HCT116 (cell line): ENCODE measurements around the gene MIPEP. TPM values are rescaled to one million over a fixed set of nuclear protein-coding genes. Genes with fewer than 3 reads are reported as not detected.

ENCODE experiments used
- ATAC-seq: fragments of 200-7000 bp; cut with Tn5 transposase; 2 replicates; pipeline ENCODE4 v1.9.1; 2020; ENCODE audit warnings: mild to moderate bottlenecking, moderate library complexity
- BruUV-seq: library from RNA; stranded (reverse); fragments of 400-500 nt; replicated peaks from 2 replicates; lab custom pipeline; 2021; lab: Mats Ljungman, UMichigan
- CTCF ChIA-PET: fragments of 300-600 bp; sonication (Branson Sonifier 250); formaldehyde crosslinking; loops from one replicate; lab custom pipeline; 2021; ENCODE audit warnings: antibody characterized with exemption; lab: Charles Lee
- POLR2A ChIA-PET: fragments of 300-600, 350-600 bp; sonication (Branson Sonifier 250); formaldehyde crosslinking; loops from one replicate; lab custom pipeline; 2021; ENCODE audit warnings: antibody characterized with exemption; lab: Charles Lee
- RAD21 ChIA-PET, 2 experiments: fragments of 300-600 bp; sonication (Branson Sonifier 250); formaldehyde crosslinking; loops; one replicate each; lab custom pipeline; 2023; ENCODE audit warnings: low total read pairs in 2 of 2; ENCODE audit not compliant: uncharacterized antibody in 2 of 2, unreplicated experiment in 2 of 2, low non-redundant PET in 1 of 2; lab: Charles Lee
- DNase-seq: peaks from one replicate; pipeline ENCODE4 v3.0.0-alpha.2; 2010; ENCODE audit warnings: low read depth, low spot score
- H2AFZ ChIP-seq: fragments of 200-600 bp; shearing (Covaris generic), sonication (generic); 2 replicates; pipeline ENCODE4 v1.6.1; 2017; ENCODE audit warnings: low read depth, mixed run types, mixed read lengths, antibody characterized with exemption, low read length; ENCODE audit not compliant: poor library complexity, severe bottlenecking
- H3K27ac ChIP-seq: 2 replicates; pipeline ENCODE4 v1.5.1; 2012; ENCODE audit warnings: low read depth, low read length
- H3K27me3 ChIP-seq: fragments of 200-600 bp; sonication (generic); 2 replicates; pipeline ENCODE4 v1.6.1; 2016; ENCODE audit warnings: mixed run types, low read length, mixed read lengths; ENCODE audit not compliant: insufficient read depth
- H3K36me3 ChIP-seq, 2 experiments: fragments of 200-500 bp in 1 of 2; fragments of 200-600 bp in 1 of 2; sonication (Bioruptor generic) in 1 of 2; sonication (generic) in 1 of 2; 2 replicates each; pipeline versions ENCODE4 v1.5.1 to v1.6.1; 2014 to 2016; ENCODE audit warnings: low read length in 2 of 2, inconsistent platforms in 1 of 2, mixed read lengths in 1 of 2, mixed run types in 1 of 2; ENCODE audit not compliant: insufficient read depth in 2 of 2, control insufficient read depth in 1 of 2
- H3K4me1 ChIP-seq, 2 experiments: fragments of 200-600 bp in 1 of 2; sonication (generic) in 1 of 2; 2 replicates each; pipeline versions ENCODE4 v1.5.1 to v1.6.1; 2012 to 2017; ENCODE audit warnings: low read length in 2 of 2, inconsistent platforms in 1 of 2, mild to moderate bottlenecking in 1 of 2, mixed read lengths in 1 of 2, mixed run types in 1 of 2, moderate library complexity in 1 of 2; ENCODE audit not compliant: insufficient read depth in 2 of 2, control insufficient read depth in 1 of 2
- H3K4me2 ChIP-seq: fragments of 200-600 bp; sonication (generic); 2 replicates; pipeline ENCODE4 v1.6.1; 2017; ENCODE audit warnings: mixed run types, low read length, mixed read lengths
- H3K4me3 ChIP-seq, 2 experiments: fragments of 200-600 bp in 1 of 2; sonication (generic) in 1 of 2; replicated peaks in 1 of 2; 2 replicates each; pipeline ENCODE4 v1.5.1; 2011 to 2016; ENCODE audit warnings: low read length in 2 of 2, control low read depth in 1 of 2, low read depth in 1 of 2, mild to moderate bottlenecking in 1 of 2, mixed read lengths in 1 of 2, mixed run types in 1 of 2
- H3K79me2 ChIP-seq: fragments of 200-600 bp; sonication (generic); 2 replicates; pipeline ENCODE4 v1.6.1; 2017; ENCODE audit warnings: mild to moderate bottlenecking, mixed run types, low read length, moderate library complexity, mixed read lengths; ENCODE audit not compliant: insufficient read depth
- H3K9ac ChIP-seq: fragments of 200-600 bp; sonication (generic); 2 replicates; pipeline ENCODE4 v1.6.1; 2016; ENCODE audit warnings: low read length, mixed read lengths
- H3K9me2 ChIP-seq: fragments of 200-600 bp; sonication (generic), shearing (Covaris generic); 2 replicates; pipeline ENCODE4 v1.6.1; 2017; ENCODE audit warnings: mixed run types, mild to moderate bottlenecking, moderate library complexity; ENCODE audit not compliant: insufficient read depth
- H3K9me3 ChIP-seq, 2 experiments: fragments of 200-500 bp in 1 of 2; fragments of 200-600 bp in 1 of 2; sonication (Bioruptor generic) in 1 of 2; sonication (generic) in 1 of 2; 2 replicates each; pipeline ENCODE4 v1.6.1; 2014 to 2017; ENCODE audit warnings: low read length in 2 of 2, mixed read lengths in 2 of 2, inconsistent platforms in 1 of 2, low read depth in 1 of 2, mild to moderate bottlenecking in 1 of 2, mixed run types in 1 of 2, moderate library complexity in 1 of 2; ENCODE audit not compliant: control insufficient read depth in 1 of 2, insufficient read depth in 1 of 2
- H4K20me1 ChIP-seq: fragments of 200-600 bp; sonication (generic), shearing (Covaris generic); 2 replicates; pipeline ENCODE4 v1.6.1; 2017; ENCODE audit warnings: mixed run types, mild to moderate bottlenecking, moderate library complexity; ENCODE audit not compliant: insufficient read depth
- FOSL1 ChIP-seq: IDR thresholded peaks from 2 replicates; pipeline ENCODE4 v1.6.1; 2012; ENCODE audit warnings: low read depth
- POLR2A ChIP-seq: IDR thresholded peaks from 2 replicates; pipeline ENCODE4 v1.7.0; 2011; ENCODE audit warnings: borderline replicate concordance; ENCODE audit not compliant: insufficient read depth, insufficient read length; ENCODE audit errors: extremely low read depth
- RAD21 ChIP-seq: IDR thresholded peaks from 2 replicates; pipeline ENCODE4 v1.6.1; 2012; ENCODE audit warnings: low read depth, mild to moderate bottlenecking
- SIN3A ChIP-seq: IDR thresholded peaks from 2 replicates; pipeline ENCODE4 v1.6.1; 2012; ENCODE audit warnings: low read depth
- intact Hi-C: fragments of 100-400 bp; cut with micrococcal nuclease; formaldehyde crosslinking; loops from 2 replicates; pipeline ENCODE4 v1.10.0; 2022
- total RNA-seq: library from RNA; stranded (reverse); gene quantifications from one replicate; pipeline ENCODE4 v1.2.1, GENCODE V29; 2021; ENCODE audit not compliant: unreplicated experiment
- TF ChIP-seq, protein P1 (sequence below): IDR thresholded peaks from 2 replicates; pipeline ENCODE4 v1.6.1; 2011; ENCODE audit warnings: mild to moderate bottlenecking, low read length, moderate library complexity; ENCODE audit not compliant: insufficient replicate concordance; ENCODE audit errors: extremely low read depth

The MIPEP gene
- total RNA-seq, 1 experiment from 2014 or later = 33.3 TPM

DNA sequence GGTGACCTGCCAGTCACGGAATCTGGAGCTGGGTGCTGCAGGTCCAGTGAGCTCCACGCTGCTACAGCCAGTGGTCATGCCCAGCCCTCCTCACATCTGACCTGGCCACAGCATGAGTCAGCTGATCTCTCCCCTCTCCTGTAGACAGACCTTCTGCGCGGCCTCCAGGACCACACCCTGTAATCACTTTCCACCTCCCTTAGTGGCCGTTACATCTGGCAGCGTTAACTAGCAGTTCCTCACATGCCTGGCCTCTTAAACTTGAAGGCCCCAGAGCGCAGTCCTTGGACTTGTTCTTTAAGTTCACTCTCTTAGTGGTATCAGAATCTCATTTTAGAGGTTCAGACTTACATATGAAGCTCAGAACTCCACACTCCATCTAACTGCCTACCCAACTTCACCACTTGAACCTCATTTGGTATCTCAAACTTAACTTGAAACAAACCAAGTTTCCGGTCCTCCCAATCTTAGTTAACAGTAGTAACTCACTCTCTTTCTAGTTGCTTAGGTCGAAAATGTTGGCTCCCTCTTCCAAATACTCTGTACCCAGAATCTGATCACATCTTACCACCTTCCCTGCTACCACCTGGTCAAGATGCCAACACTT lies 22.7 kb downstream of the MIPEP start:
- no TSS peak for BruUV-seq
- H2AFZ ChIP-seq = no peak overlapping the region
- no peak overlapping the region for H3K4me2 ChIP-seq
- no peaks in the 10 kb centered on the region for H3K9me3 ChIP-seq
- 0 out of 4 replicates have a peak, but pooled peaks cover 0 to 2% of the 10 kb centered on the region in 2 experiments for H3K4me1 ChIP-seq
- TF ChIP-seq POLR2A = no peak
- TF ChIP-seq SIN3A = no peak
- TF ChIP-seq RAD21 = no peak
- TF ChIP-seq, protein P1, sequence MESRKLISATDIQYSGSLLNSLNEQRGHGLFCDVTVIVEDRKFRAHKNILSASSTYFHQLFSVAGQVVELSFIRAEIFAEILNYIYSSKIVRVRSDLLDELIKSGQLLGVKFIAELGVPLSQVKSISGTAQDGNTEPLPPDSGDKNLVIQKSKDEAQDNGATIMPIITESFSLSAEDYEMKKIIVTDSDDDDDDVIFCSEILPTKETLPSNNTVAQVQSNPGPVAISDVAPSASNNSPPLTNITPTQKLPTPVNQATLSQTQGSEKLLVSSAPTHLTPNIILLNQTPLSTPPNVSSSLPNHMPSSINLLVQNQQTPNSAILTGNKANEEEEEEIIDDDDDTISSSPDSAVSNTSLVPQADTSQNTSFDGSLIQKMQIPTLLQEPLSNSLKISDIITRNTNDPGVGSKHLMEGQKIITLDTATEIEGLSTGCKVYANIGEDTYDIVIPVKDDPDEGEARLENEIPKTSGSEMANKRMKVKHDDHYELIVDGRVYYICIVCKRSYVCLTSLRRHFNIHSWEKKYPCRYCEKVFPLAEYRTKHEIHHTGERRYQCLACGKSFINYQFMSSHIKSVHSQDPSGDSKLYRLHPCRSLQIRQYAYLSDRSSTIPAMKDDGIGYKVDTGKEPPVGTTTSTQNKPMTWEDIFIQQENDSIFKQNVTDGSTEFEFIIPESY = no peak
- RAD21 ChIA-PET = no interaction called here
- H3K9ac ChIP-seq = no peak overlapping the region
- no peaks in the 10 kb centered on the region for H4K20me1 ChIP-seq
- H3K27ac ChIP-seq = no peak overlapping the region
- CTCF ChIA-PET = no interaction called here
- no peak overlapping the region for H3K4me3 ChIP-seq
- DNase-seq = no peak
- no peaks in the 10 kb centered on the region; a peak in 1 of 4 replicates for H3K36me3 ChIP-seq
- no peaks in the 10 kb centered on the region for H3K79me2 ChIP-seq
- intact Hi-C loops = no loop called here
- H3K9me2 ChIP-seq = no peaks in the 10 kb centered on the region
- POLR2A ChIA-PET = no interaction called here
- ATAC-seq = no peak
- H3K27me3 ChIP-seq = no peaks in the 10 kb centered on the region

GRCh38 chr13:23865906-23866305 lies 23.3 kb downstream of the MIPEP start:
- Histone ChIP-seq H3K36me3 (no peaks in the 10 kb centered on the region; a peak in 1 of 4 replicates), H3K27me3 (no peaks in the 10 kb centered on the region), H3K27ac (no peak overlapping the region), H3K79me2 (no peaks in the 10 kb centered on the region), H3K4me3 (no peak overlapping the region), H2AFZ (no peak overlapping the region), H3K9me3 (no peaks in the 10 kb centered on the region), H3K4me2 (no peak overlapping the region), H3K9me2 (no peaks in the 10 kb centered on the region), H4K20me1 (no peaks in the 10 kb centered on the region), H3K4me1 (0 out of 4 replicates have a peak, but pooled peaks cover 0 to 2% of the 10 kb centered on the region in 2 experiments), H3K9ac (no peak overlapping the region)
- ChIA-PET POLR2A (no interaction called here), CTCF (no interaction called here), RAD21 (no interaction called here)
- DNase-seq (no peak), ATAC-seq (no peak)
- TF ChIP-seq FOSL1 = no peak
- no TSS peak for BruUV-seq
- intact Hi-C loops = no loop called here
